Coronary artery (tissue), 2 donors: ENCODE data around the gene PRMT3.

Experiments used
- DNase-seq: peaks from one replicate; pipeline ENCODE4 v3.0.0-alpha.2; 2017; ENCODE audit warnings: low spot score
- H3K27ac ChIP-seq, 2 donors: fragments of 200-600 bp; sonication (generic); one replicate each; pipeline ENCODE4 v1.5.1; 2016 to 2019
- H3K4me3 ChIP-seq: fragments of 200-600 bp; sonication (generic); 2 replicates; pipeline ENCODE4 v1.5.1; 2016; ENCODE audit warnings: mild to moderate bottlenecking, moderate library complexity
- CTCF ChIP-seq: fragments of 200-600 bp; sonication (generic); IDR thresholded peaks from one replicate; pipeline ENCODE4 v1.5.1; 2019; ENCODE audit warnings: antibody characterized with exemption

PRMT3 gene

GRCh38 chr11:20387261-20388095, at the start of gene PRMT3:
Gene PRMT3 (plus strand): TSS chr11:20387716. CDS start chr11:20387747, 31 bp downstream.
- TF ChIP-seq CTCF = peak; percentile 92
- H3K27ac ChIP-seq = peak within 1 kb of the TSS; percentile 90 to 95
- peak within 1 kb of the TSS; percentile 82 for H3K4me3 ChIP-seq
- peak; percentile 97 for DNase-seq

- TF ChIP-seq CTCF = no peak
- H3K4me3 ChIP-seq = no peak overlapping the region
- DNase-seq = no peak
- no peak overlapping the region for H3K27ac ChIP-seq
These were observed 45.0 kb upstream of the PRMT3 start for GRCh38 chr11:20342347-20343141.

- DNase-seq = no peak
- no peak for TF ChIP-seq CTCF
- no peak overlapping the region for H3K27ac ChIP-seq
- no peak overlapping the region for H3K4me3 ChIP-seq
These were observed 36.4 kb upstream of the PRMT3 start for GRCh38 chr11:20351136-20351535.

- Histone ChIP-seq H3K27ac (no peak overlapping the region), H3K4me3 (no peak overlapping the region)
- no peak for TF ChIP-seq CTCF
- no peak for DNase-seq
These were observed 35.7 kb upstream of the PRMT3 start for GRCh38 chr11:20351751-20352262.

GRCh38 chr11:20353829-20354434, 33.6 kb upstream of the PRMT3 start:
- H3K27ac ChIP-seq = no peak overlapping the region
- no peak for DNase-seq
- H3K4me3 ChIP-seq = no peak overlapping the region
- TF ChIP-seq CTCF = peak; percentile 34

- TF ChIP-seq CTCF = peak; percentile 19
- Histone ChIP-seq H3K4me3 (no peak overlapping the region), H3K27ac (no peak overlapping the region)
- no peak for DNase-seq
These were observed 32.0 kb upstream of the PRMT3 start for GRCh38 chr11:20355221-20356219.
